ENCODE measurements around the gene DIP2C.

DIP2C gene

GRCh38 chr10:493391-494148, 195.9 kb downstream of the DIP2C start:
- no peak for TF ChIP-seq CTCF (IDR thresholded peaks at IDR 0.05)

GRCh38 chr10:492836-493235, 196.6 kb downstream of the DIP2C start:
- TF ChIP-seq CTCF (IDR thresholded peaks at IDR 0.05): no peak

DNA sequence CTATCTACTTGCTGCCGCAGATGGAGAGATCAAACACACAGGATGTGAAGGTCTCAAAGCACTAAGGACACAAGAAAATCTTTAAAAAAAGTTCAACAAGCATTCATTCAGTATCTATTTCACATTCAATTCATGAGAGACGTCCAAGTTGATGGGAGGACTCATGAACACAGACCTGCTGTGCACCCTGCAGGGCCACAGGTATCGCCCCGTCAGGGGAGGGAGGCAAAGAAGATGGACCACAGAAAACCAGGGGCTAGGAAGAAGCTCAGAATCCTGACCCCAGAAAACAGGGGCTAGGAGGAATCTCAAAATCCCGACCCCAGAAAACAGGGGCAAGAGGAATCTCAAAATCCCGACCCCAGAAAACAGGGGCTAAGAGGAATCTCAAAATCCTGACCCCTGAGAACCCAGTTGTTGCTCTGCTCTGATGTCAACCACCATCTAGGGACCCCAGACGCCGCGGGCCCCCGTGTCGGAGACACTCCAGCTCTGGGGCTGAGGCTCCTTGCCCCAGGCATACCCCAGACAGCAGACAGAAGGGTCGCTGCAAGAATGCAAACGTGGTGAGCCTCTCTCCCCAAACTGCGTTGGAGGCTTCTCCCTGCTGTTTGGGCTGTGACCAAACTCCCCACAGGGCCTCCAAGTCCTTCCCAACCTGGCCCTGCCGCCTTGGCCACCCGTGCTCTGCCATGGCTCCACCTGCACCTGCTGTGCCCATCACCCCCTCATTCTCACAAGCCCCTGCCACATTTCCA, 197.6 kb downstream of the DIP2C start:
- TF ChIP-seq CTCF (IDR thresholded peaks at IDR 0.05): no peak

DNA sequence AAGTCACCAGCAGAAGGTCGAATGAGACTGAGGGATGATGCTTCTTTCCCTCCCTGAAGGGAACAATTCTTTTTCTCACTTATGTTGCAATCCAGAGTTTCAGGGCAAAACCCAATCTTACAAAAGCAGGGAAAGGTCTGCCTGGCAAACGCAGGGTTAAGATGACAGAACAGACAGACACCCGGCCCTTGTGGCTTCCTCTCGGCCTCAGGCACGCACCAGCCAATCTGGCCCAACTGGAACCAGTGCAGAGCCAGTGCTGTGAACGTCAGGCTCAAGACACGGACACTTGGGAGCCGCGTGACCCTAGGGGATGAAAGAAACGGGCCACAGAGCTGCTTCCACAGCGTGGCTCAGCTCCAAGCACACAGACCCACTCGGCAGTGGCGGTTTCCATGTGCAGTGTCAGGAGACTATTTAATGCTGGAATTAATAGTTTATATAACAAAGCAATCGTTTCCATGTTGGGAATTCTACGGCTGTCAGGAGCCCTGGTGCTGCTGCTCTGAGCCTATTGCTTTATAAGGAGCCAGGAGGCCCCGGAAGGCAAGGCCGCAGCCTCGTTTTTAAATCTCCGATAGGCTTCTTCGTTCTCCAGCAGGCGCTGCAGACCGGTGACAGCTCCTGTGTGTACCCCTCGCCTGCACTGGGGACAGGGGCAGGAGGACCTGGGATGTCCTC, 198.4 kb downstream of the DIP2C start:
- TF ChIP-seq CTCF (IDR thresholded peaks at IDR 0.05): no peak

- TF ChIP-seq CTCF (IDR thresholded peaks at IDR 0.05): no peak
Measured at GRCh38 chr10:490256-490655, 199.2 kb downstream of the DIP2C start.

- no peak for TF ChIP-seq CTCF (IDR thresholded peaks at IDR 0.05)
Measured at GRCh38 chr10:489330-489729, 200.1 kb downstream of the DIP2C start.

DNA sequence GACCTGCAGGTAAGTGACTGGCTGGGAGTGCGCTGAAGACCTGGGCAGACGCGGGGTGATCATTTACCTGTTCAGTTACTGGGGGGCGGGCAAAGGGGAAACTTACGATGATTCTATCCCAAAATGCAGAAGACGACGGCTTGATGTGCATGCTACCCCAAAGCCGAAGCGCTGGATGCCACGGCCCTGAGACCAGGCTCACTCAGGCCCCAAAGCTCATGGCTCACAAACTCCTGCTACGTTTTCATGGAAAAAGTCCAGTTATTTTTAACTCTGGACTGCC, 200.6 kb downstream of the DIP2C start:
- no peak for TF ChIP-seq CTCF (IDR thresholded peaks at IDR 0.05)

All from LNCAP (cell line).